RWPE2 (cell line): Measurements from ENCODE around the gene PNMA6E.

ENCODE experiments used
- ATAC-seq: fragments of 200-7000 bp; cut with Tn5 transposase; 3 replicates; pipeline ENCODE4 v1.9.1; 2021; ENCODE audit warnings: low read depth
- DNase-seq: peaks from one replicate; pipeline ENCODE4 v3.0.0-alpha.2; 2020; ENCODE audit warnings: low spot score
- H3K27ac ChIP-seq: fragments of 450-650 bp; 2 replicates; pipeline ENCODE4 v1.5.1; 2017; ENCODE audit warnings: mild to moderate bottlenecking; ENCODE audit not compliant: poor library complexity, severe bottlenecking
- H3K27me3 ChIP-seq: fragments of 250-450 bp; sonication (Bioruptor Pico); 2 replicates; pipeline ENCODE4 v1.5.1; 2021; ENCODE audit warnings: mild to moderate bottlenecking, moderate library complexity; ENCODE audit not compliant: insufficient read depth, poor library complexity, severe bottlenecking
- H3K36me3 ChIP-seq: fragments of 250-450 bp; sonication (Bioruptor Pico); 2 replicates; pipeline ENCODE4 v1.5.1; 2020; ENCODE audit warnings: low read depth, mild to moderate bottlenecking, moderate library complexity
- H3K4me1 ChIP-seq: fragments of 250-450 bp; sonication (Bioruptor Pico); 2 replicates; pipeline ENCODE4 v1.5.1; 2021; ENCODE audit warnings: mild to moderate bottlenecking, moderate library complexity; ENCODE audit not compliant: insufficient read depth, poor library complexity, severe bottlenecking
- H3K4me3 ChIP-seq: fragments of 250-450 bp; sonication (Bioruptor Pico); 2 replicates; pipeline ENCODE4 v1.5.1; 2021; ENCODE audit warnings: mild to moderate bottlenecking, moderate library complexity; ENCODE audit not compliant: severe bottlenecking
- H3K9me3 ChIP-seq: fragments of 250-450 bp; sonication (Bioruptor Pico); 2 replicates; pipeline ENCODE4 v1.5.1; 2021; ENCODE audit warnings: mild to moderate bottlenecking, moderate library complexity; ENCODE audit not compliant: severe bottlenecking
- CTCF ChIP-seq: fragments of 450-650 bp; IDR thresholded peaks from one replicate; pipeline ENCODE4 v1.5.1; 2017; ENCODE audit warnings: mild to moderate bottlenecking, moderate library complexity; ENCODE audit not compliant: poor library complexity, severe bottlenecking

The PNMA6E gene

GRCh38 chrX:153417637-153418036 lies 16.5 kb upstream of the PNMA6E start:
- ATAC-seq: no peak
- no peak overlapping the region for H3K27ac ChIP-seq
- no peaks in the 10 kb centered on the region for H3K4me1 ChIP-seq
- DNase-seq: no peak
- H3K4me3 ChIP-seq: no peak overlapping the region
- no peaks in the 10 kb centered on the region for H3K9me3 ChIP-seq
- no peaks in the 10 kb centered on the region for H3K36me3 ChIP-seq
- TF ChIP-seq CTCF: no peak
- H3K27me3 ChIP-seq: no peaks in the 10 kb centered on the region

- Histone ChIP-seq H3K36me3 (no peaks in the 10 kb centered on the region), H3K27ac (no peak overlapping the region), H3K4me3 (no peak overlapping the region), H3K4me1 (no peaks in the 10 kb centered on the region), H3K9me3 (no peaks in the 10 kb centered on the region), H3K27me3 (no peaks in the 10 kb centered on the region)
- DNase-seq (no peak), ATAC-seq (no peak)
- TF ChIP-seq CTCF: no peak
Observed at GRCh38 chrX:153416781-153417450, 15.8 kb upstream of the PNMA6E start.

- DNase-seq (no peak), ATAC-seq (no peak)
- H3K36me3 ChIP-seq: no peaks in the 10 kb centered on the region
- no peaks in the 10 kb centered on the region for H3K4me1 ChIP-seq
- no peak for TF ChIP-seq CTCF
- H3K4me3 ChIP-seq: no peak overlapping the region
- H3K27ac ChIP-seq: no peak overlapping the region
- no peaks in the 10 kb centered on the region for H3K9me3 ChIP-seq
- H3K27me3 ChIP-seq: no peaks in the 10 kb centered on the region
Observed at GRCh38 chrX:153414856-153415510, 13.8 kb upstream of the PNMA6E start.

GRCh38 chrX:153413731-153414130 lies 12.6 kb upstream of the PNMA6E start:
- no peaks in the 10 kb centered on the region for H3K4me1 ChIP-seq
- no peak for DNase-seq
- no peak for TF ChIP-seq CTCF
- no peaks in the 10 kb centered on the region for H3K27me3 ChIP-seq
- no peak overlapping the region for H3K27ac ChIP-seq
- no peaks in the 10 kb centered on the region for H3K36me3 ChIP-seq
- no peaks in the 10 kb centered on the region for H3K9me3 ChIP-seq
- ATAC-seq: no peak
- H3K4me3 ChIP-seq: no peak overlapping the region
